ENCODE data around the gene ANKMY1. TPM values are rescaled to one million over a fixed set of nuclear protein-coding genes. Genes with fewer than 3 reads are reported as not detected.
A peak's percentile ranks its signal among the peaks of the same experiment; 100 is the strongest.

The ANKMY1 gene
- total and polyA plus RNA-seq, 2 donors (not counting 1 experiment from before 2014, with no cell fraction given): 51.7 to 72.1 TPM

- peaks cover 76% of the 10 kb centered on the region for H3K79me2 ChIP-seq (ENCODE audit: control insufficient read depth, insufficient read depth, low read length)
- peaks cover 44% of the 10 kb centered on the region for H4K20me1 ChIP-seq (ENCODE audit: control insufficient read depth, insufficient read depth, low read length, poor library complexity, severe bottlenecking)
- peak overlapping the region; percentile 96 for H3K27ac Mint-ChIP-seq
- peak overlapping the region; percentile 89 to 98 for H3K27ac ChIP-seq (ENCODE audit: low read length in 2 of 2)
- H3K27me3 ChIP-seq (replicated peaks in 1 of 4; ENCODE audit: control extremely low read depth in 1 of 4, control insufficient read depth in 3 of 4, insufficient read depth in 4 of 4, low read length in 3 of 4): no peaks in the 10 kb centered on the region
- H3K9me3 Mint-ChIP-seq (ENCODE audit: insufficient read depth): no peaks in the 10 kb centered on the region
- DNase-seq (peak; percentile 99), ATAC-seq (ENCODE audit: low read depth) (peak; percentile 67)
- peak overlapping the region; percentile 81 for H3K4me3 Mint-ChIP-seq
- peak overlapping the region; percentile 67 for H2AFZ ChIP-seq (ENCODE audit: insufficient read depth, low read depth, low read length, poor library complexity, severe bottlenecking)
- TF ChIP-seq CTCF (IDR thresholded peaks at IDR 0.05) (no peak), EZH2 (IDR thresholded peaks at IDR 0.05; ENCODE audit: borderline replicate concordance, insufficient read depth, low read depth, low read length, poor library complexity, severe bottlenecking) (no peak)
- intact Hi-C loops (cut with micrococcal nuclease): loop anchor here (1.0 to 10.0 kb wide), 11 partner anchors 8 to 1322 kb away; partner anchors contain the start of genes ATG4B, CAPN10, FARP2 and GPC1
- peak overlapping the region; percentile 87 for H3K4me2 ChIP-seq (replicated peaks; ENCODE audit: low read depth, low read length, poor library complexity, severe bottlenecking)
- H3K27me3 Mint-ChIP-seq: no peaks in the 10 kb centered on the region
- POLR2A ChIA-PET: interaction anchor here (0.6 to 2.7 kb wide), 6 partner anchors 8 to 1174 kb away, joined by 3 to 59 read pairs (median 4); partner anchors contain the start of genes CAPN10, D2HGDH and RNPEPL1
- H3K9me3 ChIP-seq (ENCODE audit: control extremely low read depth in 1 of 3, control insufficient read depth in 2 of 3, insufficient read depth in 1 of 3, low read length in 2 of 3): no peaks in the 10 kb centered on the region
- H3K4me3 ChIP-seq (ENCODE audit: control extremely low read depth in 1 of 5, extremely low read depth in 1 of 5, insufficient read depth in 1 of 5, low read depth in 2 of 5, low read length in 4 of 5): peak overlapping the region; percentile 65 to 86 (median 74)
- CTCF ChIA-PET: interaction anchor here (0.9 to 7.8 kb wide), 4 partner anchors 9 to 47 kb away, joined by 4 to 126 read pairs (median 7); partner anchors contain the start of gene CAPN10
- under 1% methylated on average over 101 of the region's 101 CpGs for WGBS (ENCODE audit: insufficient coverage)
- peaks cover 71% of the 10 kb centered on the region for H3K4me1 Mint-ChIP-seq
- H3K9ac ChIP-seq (ENCODE audit: low read length): peak overlapping the region; percentile 92
- peaks cover 0 to 13% of the 10 kb centered on the region in 2 experiments for H3K36me3 ChIP-seq (replicated peaks in 1 of 2; ENCODE audit: control extremely low read depth in 1 of 2, control insufficient read depth in 1 of 2, extremely low read depth in 1 of 2, insufficient read depth in 2 of 2, low read length in 1 of 2)
- H3K4me1 ChIP-seq (ENCODE audit: control insufficient read depth in 2 of 2, insufficient read depth in 2 of 2, low read length in 2 of 2): peaks cover 52 to 66% of the 10 kb centered on the region in 2 donors
Observed at GRCh38 chr2:240560480-240561324, 2.9 kb upstream of the ANKMY1 start.
